Right lobe of liver (tissue), 4 donors: ENCODE results near the gene RERE.

Experiments
- POLR2A ChIP-seq: fragments of 450-650 bp; IDR thresholded peaks from one replicate; pipeline ENCODE4 v1.6.1; 2017; ENCODE audit warnings: antibody characterized with exemption, mild to moderate bottlenecking
- TF ChIP-seq, protein P1 (sequence below), 4 donors: fragments of 200-600 bp in 3 of 4; fragments of 450-650 bp in 1 of 4; IDR thresholded peaks; one replicate each; pipeline versions ENCODE4 v1.5.1 to v1.8.0; 2016 to 2022; ENCODE audit warnings: antibody characterized with exemption in 4 of 4, mild to moderate bottlenecking in 2 of 4
- donor health status: DM: no; HTN: no; CAD: no.
- donor health status: DM: no; HTN: no; CAD: no.
- donor health status: DM: no; HTN: yes; CAD: no.

GRCh38 chr1:8813991-8814390 lies 3.4 kb downstream of the RERE start:
- TF ChIP-seq POLR2A, result no peak
- TF ChIP-seq, protein P1, sequence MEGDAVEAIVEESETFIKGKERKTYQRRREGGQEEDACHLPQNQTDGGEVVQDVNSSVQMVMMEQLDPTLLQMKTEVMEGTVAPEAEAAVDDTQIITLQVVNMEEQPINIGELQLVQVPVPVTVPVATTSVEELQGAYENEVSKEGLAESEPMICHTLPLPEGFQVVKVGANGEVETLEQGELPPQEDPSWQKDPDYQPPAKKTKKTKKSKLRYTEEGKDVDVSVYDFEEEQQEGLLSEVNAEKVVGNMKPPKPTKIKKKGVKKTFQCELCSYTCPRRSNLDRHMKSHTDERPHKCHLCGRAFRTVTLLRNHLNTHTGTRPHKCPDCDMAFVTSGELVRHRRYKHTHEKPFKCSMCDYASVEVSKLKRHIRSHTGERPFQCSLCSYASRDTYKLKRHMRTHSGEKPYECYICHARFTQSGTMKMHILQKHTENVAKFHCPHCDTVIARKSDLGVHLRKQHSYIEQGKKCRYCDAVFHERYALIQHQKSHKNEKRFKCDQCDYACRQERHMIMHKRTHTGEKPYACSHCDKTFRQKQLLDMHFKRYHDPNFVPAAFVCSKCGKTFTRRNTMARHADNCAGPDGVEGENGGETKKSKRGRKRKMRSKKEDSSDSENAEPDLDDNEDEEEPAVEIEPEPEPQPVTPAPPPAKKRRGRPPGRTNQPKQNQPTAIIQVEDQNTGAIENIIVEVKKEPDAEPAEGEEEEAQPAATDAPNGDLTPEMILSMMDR (IDR thresholded peaks at IDR 0.05), result no peak
